HCEC 1CT (cell line): ENCODE data around the gene TNRC6A.
A peak's percentile ranks its signal among the peaks of the same experiment; 100 is the strongest.
"Not testable (repeated sequence)": the region's sequence is repeated elsewhere in the genome, so short reads cannot be mapped to it uniquely, and the experiment has no call there.

ENCODE experiments used
- DNase-seq: peaks from one replicate; pipeline ENCODE4 v3.0.0-alpha.2; 2017

Gene TNRC6A

GRCh38 chr16:24820522-24820921 is 91.1 kb downstream of the TNRC6A start:
- DNase-seq = peak; percentile 28

- no peak for DNase-seq
These were observed 91.7 kb downstream of the TNRC6A start for GRCh38 chr16:24821129-24821528.

GRCh38 chr16:24822542-24822941 is 93.1 kb downstream of the TNRC6A start:
- no peak for DNase-seq

GRCh38 chr16:24822974-24823373 is 93.5 kb downstream of the TNRC6A start:
- no peak for DNase-seq

GRCh38 chr16:24825696-24826095 is 96.2 kb downstream of the TNRC6A start:
- no peak for DNase-seq

GRCh38 chr16:24826096-24826690 is 96.7 kb downstream of the TNRC6A start:
- no peak for DNase-seq

GRCh38 chr16:24826817-24827566 is 97.5 kb downstream of the TNRC6A start:
- no peak for DNase-seq

GRCh38 chr16:24829153-24829552 is 99.7 kb downstream of the TNRC6A start:
- no peak for DNase-seq

- DNase-seq = no peak
These were observed 103.9 kb downstream of the TNRC6A start for GRCh38 chr16:24833352-24833751.

GRCh38 chr16:24834459-24835335 is 105.2 kb downstream of the TNRC6A start:
- DNase-seq = peak; percentile 62

- DNase-seq = no peak
These were observed 107.4 kb downstream of the TNRC6A start for GRCh38 chr16:24836836-24837235.

GRCh38 chr16:24837969-24838368 is 108.5 kb downstream of the TNRC6A start:
- DNase-seq = no peak

- peak; percentile 44 for DNase-seq
These were observed 109.3 kb downstream of the TNRC6A start for GRCh38 chr16:24838554-24839266.

- DNase-seq = no peak
These were observed 110.0 kb downstream of the TNRC6A start for GRCh38 chr16:24839347-24839972.

GRCh38 chr16:24841291-24841690 is 111.8 kb downstream of the TNRC6A start:
- DNase-seq = no peak

GRCh38 chr16:24844101-24845030 is 114.9 kb downstream of the TNRC6A start:
- DNase-seq = no peak

GRCh38 chr16:24845031-24845365 is 115.5 kb downstream of the TNRC6A start:
- not testable (repeated sequence) for DNase-seq

- DNase-seq = no peak
These were observed 116.5 kb downstream of the TNRC6A start, which contains the start of gene SLC5A11 for GRCh38 chr16:24845726-24846547. Gene SLC5A11 (plus strand): TSS chr16:24845963. CDS start chr16:24858644, 12,681 bp downstream.

- DNase-seq = no peak
These were observed 117.3 kb downstream of the TNRC6A start for GRCh38 chr16:24846548-24847357.

GRCh38 chr16:24847358-24847664 is 117.9 kb downstream of the TNRC6A start:
- DNase-seq = no peak
